Lower leg skin (tissue), 3 donors: ENCODE results near the gene FGD4.

Source experiments
- CTCF ChIP-seq, 3 donors: fragments of 450-650 bp; IDR thresholded peaks; one replicate each; pipeline ENCODE4 v1.5.1; 2016; ENCODE audit warnings: antibody characterized with exemption in 3 of 3, mild to moderate bottlenecking in 3 of 3, moderate library complexity in 2 of 3
- POLR2A ChIP-seq, 2 donors: fragments of 450-650 bp; IDR thresholded peaks; one replicate each; pipeline ENCODE4 v1.6.1; 2016 to 2017; ENCODE audit warnings: antibody characterized with exemption in 2 of 2, mild to moderate bottlenecking in 1 of 2, moderate library complexity in 1 of 2

- TF ChIP-seq CTCF (IDR thresholded peaks at IDR 0.05) (no peak), POLR2A (IDR thresholded peaks at IDR 0.05) (no peak)
Observed at GRCh38 chr12:32505067-32505945, 105.9 kb downstream of the FGD4 start.
